ENCODE data around the gene ZMYND11.

- TF ChIP-seq CTCF (optimal IDR thresholded peaks at IDR 0.05 in 1 of 3, IDR thresholded peaks at IDR 0.05 in 1 of 3, conservative IDR thresholded peaks at IDR 0.05 in 1 of 3; ENCODE audit: extremely low read depth in 1 of 3, insufficient read depth in 2 of 3, low read length in 3 of 3) = no peak
- no peak for TF ChIP-seq EZH2 (IDR thresholded peaks at IDR 0.05; ENCODE audit: low read length)
Measured at GRCh38 chr10:248307-248706, 113.1 kb downstream of the ZMYND11 start.

Measured in keratinocyte (primary cell).